Eye (tissue), 1 donor: ENCODE results near the gene SHC4.
A peak's percentile ranks its signal among the peaks of the same experiment; 100 is the strongest.
"Not testable (repeated sequence)": the region's sequence is repeated elsewhere in the genome, so short reads cannot be mapped to it uniquely, and the experiment has no call there.

ENCODE experiments used
- DNase-seq: peaks from one replicate; pipeline ENCODE4 v3.0.0-alpha.2; 2015

The SHC4 gene

DNA sequence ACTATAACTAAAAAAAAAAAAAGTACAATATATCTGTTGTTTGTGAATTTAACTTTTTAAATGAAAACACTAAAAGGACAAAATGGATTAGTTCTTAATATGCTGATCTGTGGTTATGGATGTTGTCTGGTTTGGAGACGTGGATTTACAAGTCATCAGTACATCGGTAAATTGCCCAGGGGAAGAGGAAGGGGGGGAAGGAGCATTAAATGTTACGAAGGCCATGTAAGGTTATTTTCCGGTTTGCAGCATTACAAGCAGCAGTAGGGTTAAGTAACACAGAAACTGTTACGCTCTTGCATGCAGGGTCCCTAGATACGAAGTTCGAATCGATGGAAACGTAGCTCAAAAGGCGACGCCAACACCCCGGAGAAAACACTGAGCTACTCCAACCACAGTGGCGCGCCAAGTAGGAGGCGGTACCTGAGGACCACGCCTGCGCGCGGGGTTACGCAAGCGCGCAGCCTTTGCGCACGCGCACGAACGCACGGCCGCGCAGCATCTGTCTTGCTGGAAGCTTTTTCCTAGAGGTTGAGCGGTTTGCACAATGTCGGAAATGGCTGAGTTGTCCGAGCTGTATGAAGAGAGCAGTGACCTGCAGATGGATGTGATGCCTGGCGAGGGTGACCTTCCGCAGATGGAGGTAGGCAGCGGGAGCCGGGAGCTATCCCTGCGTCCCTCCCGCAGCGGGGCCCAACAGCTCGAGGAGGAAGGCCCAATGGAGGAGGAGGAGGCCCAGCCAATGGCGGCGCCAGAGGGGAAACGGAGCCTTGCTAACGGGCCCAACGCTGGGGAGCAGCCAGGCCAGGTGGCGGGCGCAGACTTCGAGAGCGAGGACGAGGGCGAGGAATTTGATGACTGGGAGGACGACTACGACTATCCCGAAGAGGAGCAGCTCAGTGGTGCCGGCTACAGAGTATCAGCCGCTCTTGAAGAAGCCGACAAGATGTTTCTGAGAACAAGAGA, 85.8 kb downstream of the SHC4 start, which contains the start of gene EID1:
EID1 (plus strand) TSS at position 505 of the 966 bp plus-strand sequence; CDS start at position 548, 43 bp downstream.
- peak; percentile 98 for DNase-seq

DNA sequence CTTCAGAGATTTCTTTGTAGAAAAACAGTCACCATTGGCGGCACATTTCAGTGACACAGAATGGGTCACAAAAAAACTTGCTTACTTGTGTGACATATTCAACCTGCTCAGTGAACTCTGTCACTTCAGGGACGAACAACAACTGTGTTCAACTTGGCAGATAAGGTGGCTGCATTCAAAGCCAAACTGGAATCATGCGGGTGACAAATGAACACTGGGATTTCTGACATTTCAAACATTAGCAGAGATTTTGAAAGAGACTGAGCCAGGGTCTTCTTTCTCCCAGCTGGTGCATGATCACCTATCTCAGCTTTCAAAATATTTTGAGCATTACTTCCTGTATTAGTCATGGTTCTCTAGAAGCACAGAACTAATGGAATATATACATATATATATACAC, 87.7 kb downstream of the SHC4 start:
- no peak for DNase-seq

DNA sequence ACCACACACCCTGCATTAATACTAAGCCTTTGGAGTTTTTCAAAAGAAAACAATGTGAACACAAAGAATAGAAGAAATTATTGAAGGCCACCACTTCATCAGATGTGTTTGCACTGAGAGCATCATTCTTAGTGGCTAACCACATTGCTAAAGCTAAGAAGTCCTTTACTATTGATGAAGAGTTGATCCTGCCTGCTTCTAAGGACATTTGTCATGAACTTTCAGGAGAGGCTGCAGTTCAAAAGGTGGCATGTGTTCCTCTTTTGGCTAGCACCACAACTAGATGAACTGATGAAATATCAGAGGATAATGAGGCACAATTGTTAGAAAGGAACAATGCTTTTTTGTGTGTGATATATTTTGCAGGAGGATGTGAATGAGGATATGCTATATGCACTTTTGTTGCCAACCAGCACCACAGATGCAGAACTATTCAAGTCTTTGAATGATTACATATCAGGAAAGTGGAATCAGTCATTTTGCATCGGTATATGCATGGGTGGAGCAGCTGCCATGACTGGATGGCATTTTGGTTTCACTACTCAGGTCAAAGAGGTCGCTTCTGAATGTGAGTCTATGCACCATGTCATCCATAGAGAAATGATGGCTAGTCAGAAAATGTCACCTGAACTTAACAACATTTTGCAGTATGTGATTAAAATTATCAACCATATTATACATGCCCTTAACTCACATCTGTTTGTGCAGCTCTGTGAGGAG, 88.3 kb downstream of the SHC4 start:
- no peak for DNase-seq

DNA sequence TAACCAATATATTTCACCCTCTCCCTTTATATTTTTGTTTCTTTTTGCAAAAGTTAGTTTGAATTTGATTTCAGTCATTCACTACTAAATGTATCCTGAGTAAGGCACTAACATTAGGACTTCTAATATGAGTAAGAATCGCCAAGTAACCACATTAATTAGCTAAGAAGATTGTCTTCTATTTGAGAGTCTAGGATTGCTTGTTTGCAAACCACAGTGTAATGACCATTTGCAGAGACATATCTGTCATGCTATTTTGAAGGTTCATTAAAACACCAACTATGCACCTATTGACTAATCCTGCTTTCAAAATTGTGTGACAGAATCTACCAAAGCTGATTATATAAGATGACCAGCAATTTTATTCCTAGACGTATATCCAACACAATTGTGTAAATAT, 91.1 kb downstream of the SHC4 start:
- DNase-seq = no peak

DNA sequence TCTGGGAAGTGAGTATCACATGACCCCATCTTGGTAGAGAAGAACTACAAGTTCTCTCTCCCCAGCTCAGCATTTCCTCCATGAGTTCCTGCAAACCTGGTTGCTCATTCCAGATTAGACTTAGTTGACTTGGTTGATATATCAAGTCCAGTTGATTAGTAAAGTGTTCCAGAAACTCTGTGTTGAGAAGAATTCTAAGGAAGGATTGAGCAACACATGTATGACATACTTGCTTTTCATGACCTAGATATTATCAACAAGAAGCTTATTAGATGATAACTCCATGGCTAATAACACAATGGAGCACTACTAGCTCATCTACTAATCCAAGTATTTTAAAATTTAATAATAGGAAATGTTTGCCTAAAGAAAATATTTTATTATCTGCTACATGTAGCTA, 92.2 kb downstream of the SHC4 start:
- DNase-seq = no peak

DNA sequence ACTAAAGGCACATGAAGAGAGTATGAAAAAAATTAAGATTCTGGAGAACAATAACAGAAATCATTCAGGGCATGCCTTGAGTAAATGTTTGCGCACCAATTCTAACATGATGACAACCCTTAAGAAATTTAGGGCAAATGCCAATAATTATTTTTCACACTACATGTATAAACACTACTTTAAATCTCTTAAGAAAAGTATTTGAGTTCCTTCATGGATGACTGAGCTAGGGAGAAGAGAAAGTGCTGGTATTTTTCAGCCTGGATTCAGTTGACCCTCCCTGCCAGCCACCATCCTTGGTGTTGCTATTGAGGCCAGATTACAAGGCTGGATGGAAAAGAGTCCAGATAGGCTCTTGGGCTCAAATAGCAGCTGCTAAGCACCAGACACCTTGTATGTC, 93.8 kb downstream of the SHC4 start:
- DNase-seq = no peak

DNA sequence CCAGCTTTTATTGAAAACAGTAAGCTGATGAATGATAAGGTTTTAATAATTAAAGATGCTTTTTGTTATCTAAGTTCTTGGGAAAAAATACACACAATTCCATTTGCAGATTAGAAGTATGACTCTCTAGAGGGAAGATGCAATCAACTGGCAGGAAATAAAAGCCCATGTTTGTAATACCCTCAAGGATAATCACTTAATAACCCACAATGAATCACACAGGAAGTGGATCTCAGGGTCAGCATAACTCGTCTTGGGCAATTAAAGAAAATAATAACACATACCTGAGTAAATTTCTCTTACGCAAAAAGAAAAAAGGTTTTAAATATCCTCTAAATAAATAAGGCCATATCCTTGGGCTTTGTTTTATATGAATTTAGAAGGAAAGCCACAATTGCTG, 95.2 kb downstream of the SHC4 start:
- DNase-seq = no peak

DNA sequence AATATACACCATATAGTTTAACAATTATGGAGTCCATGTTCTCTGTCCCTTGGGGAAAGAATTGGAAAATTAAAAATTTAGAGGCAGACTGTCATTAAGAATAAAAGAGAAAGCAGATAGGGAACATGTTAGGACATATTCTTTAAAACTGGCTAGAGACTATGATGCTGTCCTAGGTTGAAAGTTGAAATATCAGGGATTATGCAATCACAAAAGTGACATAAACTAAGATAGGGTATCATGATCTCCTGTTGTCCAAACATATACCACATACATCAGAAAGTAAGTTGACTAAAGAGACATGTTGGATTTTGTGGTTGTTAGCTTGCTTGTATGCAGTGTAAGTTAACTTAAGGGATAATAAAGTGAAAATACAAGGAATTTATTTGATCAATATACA, 95.7 kb downstream of the SHC4 start:
- DNase-seq = no peak

DNA sequence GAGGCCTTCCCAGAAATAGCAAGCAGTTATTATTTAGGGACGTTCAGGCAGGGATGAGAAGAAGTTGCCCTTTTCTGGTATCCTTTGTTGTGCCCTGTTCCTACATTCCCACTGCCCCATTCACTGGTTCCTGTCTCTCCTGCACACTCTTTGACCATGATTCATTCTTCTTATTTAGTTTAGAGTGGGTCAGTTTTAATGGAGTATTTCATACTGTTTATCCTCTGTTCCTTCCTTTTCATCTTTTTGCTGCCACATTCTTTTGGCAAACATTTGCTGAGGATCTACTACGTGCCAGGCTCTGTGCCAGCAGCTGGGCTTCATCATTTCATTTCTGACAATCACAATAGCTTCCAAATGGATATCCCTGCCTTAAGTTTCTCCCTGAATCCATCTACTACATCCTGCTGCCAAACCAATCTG, 97.6 kb downstream of the SHC4 start:
- no peak for DNase-seq

DNA sequence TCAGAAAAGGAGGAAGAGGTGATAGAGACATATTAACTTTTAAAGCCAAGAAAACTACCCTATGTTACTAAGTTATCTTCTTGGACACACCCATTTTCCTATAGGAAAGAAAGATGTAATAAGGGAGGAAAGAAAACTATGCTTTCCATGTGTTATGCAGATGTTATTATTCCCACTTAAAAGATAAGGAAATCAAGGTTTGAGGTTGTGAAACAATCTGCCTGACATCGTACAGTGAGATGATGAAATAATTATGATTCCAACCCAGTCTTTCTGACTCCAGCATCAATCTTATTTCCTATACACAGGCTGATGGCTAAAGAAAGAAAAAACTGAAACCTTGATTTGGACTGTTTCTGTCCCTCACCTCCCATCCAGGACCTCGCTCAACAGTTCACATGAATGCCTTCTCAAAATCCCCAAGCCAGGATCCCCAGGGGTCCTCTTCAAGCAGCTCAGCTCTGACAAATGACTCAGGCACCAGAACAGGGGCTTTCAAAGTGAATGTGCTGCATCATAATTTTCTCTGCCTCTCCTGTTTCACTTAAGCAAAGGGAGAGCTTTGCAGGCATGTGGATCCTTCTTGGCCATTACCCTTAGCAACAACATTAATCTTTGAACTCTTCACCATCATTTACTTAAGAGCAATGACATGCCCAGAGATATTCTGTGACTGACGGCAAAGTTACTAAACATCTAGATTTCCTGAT, 98.2 kb downstream of the SHC4 start:
- DNase-seq = no peak

DNA sequence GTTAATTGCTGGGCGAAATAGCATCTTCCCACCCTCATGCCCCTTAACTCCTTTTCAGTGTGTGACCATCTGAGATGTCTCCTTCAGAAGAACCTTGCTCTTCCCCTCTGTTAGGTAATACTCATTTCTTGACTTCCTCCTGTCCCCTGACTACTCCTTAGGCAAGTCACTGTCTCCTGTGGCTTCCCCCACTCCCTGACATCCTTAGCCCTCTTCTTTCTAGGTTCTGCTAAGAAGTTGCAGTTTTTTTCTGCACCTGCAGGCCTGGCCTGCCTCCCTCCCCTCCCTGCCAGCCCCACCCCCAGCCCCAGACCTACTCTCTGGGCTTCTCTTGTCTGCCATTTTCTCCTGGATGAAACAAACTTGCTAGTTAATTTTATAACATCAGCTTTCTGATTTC, 101.0 kb downstream of the SHC4 start:
- DNase-seq = no peak

DNA sequence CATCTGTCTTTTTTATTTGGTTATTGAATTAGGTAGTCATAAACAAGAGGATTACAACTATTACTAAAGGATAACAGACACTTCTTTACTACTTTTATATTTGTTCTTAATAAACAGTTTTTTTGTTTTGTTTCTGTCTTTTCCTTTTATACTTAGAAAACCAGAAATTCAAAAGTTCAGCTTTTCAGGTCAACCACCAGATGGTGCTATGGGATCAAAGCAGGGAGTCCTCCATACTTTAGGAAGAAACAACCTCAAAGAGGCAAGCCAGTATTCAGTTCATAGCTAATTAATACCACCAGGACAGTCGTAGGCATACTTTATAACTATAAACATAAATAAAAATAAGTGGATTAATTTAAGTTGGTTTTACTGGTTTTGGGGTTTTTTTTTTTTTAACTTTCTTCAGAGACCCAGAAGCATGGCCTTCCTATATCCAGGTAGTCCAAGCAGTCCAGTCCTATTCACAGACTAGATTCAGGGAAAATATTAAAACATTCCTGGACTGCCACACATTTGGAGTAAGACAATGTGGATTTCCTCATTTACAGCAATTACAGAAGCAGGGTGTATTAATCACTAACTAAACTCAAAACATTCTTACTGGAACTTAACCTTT, 101.8 kb downstream of the SHC4 start:
- peak; percentile 83 for DNase-seq

DNA sequence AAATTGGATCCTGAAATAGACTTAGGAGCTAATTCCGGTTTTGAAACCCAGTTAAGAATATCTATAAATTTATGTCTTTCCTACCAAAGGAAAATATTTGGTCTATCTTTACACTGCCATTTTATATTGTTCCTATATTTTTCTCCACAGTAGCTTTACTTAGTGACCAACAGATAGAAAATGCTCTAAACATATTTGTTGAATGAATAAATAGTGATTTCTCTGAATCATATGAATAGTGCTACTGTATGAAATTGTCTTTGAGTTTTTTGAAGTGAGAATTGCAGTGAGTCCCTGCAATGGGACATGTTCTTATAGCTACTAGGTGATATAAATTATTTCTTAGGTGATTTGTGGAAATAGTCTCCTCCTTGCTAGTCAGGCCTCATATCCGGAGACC, 104.3 kb downstream of the SHC4 start:
- no peak for DNase-seq

DNA sequence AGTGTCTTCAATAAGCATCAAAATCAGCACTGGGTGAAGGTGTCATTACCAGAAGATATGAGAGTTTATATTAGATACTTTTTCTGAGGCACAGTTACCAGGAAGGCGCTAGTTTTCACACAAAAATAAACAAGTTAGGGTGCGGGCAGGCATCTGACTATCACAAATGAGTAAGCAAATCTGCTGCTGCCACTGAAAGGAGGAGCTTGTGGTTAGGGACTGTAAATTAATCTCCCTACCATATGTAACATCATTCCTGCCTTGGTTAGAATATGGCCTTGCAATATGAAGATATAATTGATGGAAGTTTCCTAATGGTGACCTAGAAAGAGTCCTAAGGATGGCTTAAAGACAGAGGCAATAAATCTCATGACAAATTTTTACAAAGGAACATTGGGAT, 105.3 kb downstream of the SHC4 start:
- DNase-seq = no peak

DNA sequence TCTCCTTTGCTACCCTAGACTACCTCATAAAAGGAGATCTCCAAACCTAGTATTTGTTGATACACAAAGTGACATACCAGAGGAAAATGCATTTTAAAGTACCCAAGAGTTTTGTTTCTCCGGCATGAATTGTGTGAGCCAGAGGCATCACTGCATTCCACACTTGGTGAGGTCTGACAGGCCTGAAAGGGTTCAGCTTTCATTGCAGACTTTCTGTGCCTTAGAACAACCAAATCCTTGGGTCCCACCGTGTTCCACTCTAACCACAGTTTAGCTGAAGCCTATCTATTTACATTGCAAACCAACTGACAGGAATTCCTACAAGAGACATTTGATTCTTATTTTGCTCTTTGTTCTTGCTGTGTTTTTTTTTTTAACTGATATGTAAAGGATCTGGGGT, 106.8 kb downstream of the SHC4 start:
- peak; percentile 37 for DNase-seq

DNA sequence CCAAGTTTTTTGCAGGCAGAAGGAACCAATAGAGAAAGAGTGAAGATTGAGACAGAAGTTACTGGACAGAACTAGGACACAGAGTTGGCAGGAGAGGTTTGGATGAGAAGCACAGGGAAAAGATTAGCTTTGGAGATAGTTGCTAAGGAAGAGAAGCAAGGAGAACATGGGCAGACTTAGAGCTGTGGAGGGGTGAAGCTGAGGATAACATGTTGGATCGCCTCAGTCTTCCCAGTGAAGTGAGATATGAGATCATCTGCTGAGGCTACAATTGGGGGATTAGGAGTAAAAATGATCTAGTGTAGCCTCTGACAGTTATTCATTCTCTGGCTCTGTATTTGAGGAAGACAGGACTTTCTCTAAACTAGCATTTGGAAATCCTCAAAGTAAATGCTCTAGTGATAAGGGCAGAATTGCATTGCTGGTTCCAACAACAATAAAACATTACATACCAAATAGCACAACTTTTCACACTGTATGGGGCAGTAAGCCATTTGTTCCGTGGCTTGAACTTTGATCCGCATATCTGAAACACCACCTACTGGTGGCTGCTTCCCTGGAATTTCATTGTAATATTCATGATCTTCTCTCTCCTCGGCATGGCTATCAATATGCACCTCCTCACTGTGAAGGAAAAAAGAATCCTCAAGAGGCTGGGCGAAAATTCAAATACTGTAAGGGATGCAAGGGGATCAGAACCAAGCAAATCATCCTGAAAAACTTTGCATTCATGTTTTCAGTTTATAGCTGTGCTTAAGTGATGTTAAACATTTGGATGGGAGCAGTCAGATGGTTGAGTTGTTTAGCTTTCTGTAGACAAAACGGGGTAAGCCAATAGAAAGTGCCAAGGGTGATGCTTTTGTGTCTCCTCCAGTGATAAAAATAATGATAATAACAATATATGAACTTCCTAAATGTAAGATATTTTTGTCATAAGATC, 107.9 kb downstream of the SHC4 start:
- peak; percentile 69 for DNase-seq

DNA sequence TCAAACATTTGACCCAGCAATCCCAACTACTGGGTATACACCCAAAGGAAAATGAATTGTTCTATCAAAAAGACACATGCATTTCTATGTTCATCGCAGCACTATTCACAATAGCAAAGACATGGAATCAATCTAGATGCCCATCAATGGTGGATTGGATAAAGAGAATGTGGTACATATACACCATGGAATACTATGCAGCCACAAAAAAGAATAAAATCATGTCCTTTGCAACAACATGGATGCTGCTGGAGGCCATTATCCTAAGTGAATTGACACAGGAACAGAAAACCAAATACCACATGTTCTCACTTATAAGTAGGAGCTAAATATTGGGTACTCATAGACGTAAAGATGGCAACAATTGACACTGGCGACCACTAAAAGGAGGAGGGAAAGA, 109.3 kb downstream of the SHC4 start:
- DNase-seq = not testable (repeated sequence)

DNA sequence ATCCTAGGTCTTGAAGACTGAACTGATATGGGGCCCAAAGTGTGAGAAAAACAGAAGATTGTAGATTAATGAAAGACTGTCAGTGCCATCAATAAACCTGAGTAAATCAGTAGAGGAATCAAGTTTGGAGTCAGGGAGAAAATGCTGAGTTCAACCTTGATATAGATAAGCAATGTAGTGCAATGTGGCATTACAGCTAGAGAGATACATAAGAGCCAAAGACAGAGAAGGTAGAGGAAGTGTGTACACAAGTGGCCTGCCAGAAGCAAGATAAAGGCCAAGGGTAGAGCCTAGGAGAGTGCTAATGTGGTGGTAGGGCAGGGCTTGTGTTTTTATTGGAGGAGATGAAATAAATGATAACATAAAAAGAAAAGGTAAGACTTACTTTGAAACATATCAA, 111.8 kb downstream of the SHC4 start:
- DNase-seq = no peak

DNA sequence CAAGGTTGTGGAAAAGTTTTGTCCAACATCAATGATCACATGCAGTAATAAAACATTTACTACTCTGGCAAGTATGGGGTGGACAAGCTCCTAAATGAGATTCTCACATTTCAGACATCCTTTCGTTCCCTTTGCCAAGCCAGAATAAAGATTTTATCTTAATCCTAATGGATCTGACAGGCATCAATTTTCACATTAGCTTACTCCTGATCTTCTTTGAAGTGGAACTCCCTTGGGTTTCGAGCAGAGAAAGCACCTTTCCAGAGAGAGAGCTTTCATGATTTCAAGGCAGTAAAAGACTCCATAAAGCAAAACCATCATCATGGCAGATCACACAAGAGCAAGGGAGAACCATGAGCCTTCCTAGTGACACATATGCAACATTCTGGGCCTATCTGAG, 113.1 kb downstream of the SHC4 start:
- peak; percentile 36 for DNase-seq

DNA sequence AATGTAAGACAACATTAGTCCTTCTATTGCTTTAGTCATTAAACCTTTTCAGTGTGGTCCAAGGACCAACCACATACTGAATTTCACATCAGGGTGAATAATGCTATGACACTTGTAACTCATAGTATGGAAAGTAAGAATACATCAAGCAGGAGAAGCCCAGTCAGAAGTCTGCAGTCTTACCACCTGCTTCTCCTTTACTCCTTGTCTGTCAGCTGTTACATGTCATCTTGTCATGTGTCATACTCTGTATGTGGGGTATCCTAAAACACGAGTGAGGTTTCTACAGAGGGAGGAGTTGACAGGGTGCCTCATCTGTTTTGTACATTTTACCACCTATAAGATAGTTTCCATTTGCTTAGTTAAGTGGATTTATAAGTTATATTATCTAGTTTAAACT, 118.6 kb downstream of the SHC4 start:
- DNase-seq = no peak

DNA sequence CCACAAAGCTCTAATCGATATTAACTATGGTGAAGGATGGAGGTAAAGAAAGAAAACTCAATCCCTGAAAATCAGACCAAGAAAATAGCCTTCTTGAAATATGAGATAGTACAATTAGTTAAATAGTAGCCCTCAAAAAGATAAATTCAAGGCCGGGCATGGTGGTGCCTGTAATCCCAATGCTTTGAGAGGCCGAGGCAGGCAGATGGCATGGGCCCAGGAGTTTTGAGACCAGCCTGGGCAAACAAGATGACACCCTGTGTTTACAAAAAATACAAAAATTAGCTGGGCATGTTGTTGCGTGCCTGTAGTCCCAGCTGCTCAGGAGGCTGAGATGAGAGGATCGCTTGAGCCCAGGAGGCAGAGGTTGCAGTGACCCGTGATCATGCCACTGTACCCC, 121.2 kb downstream of the SHC4 start:
- DNase-seq = no peak

DNA sequence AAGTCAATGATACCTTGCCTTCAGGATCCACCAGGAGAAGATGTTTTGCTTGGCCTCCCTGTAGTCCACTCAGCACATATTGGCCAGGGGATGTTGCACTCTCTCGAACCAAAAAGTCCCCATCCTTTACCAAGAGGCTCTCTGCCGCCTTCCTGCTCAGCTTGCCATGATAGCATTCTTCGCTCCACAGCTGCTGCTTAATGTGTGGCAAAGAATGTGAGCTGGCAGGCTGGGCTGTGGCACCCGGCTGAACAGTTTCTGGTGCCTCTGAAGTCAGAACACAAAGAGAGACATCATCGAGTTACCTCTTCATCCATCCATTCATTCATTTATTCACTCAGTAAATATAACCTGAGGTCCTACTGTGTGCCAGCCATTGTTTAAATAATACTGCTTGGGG, 129.0 kb downstream of the SHC4 start:
- no peak for DNase-seq
